Measurements from ENCODE around the gene HLA-DOB.

- TF ChIP-seq CTCF (IDR thresholded peaks at IDR 0.05) (no peak), POLR2AphosphoS5 (IDR thresholded peaks at IDR 0.05) (no peak), EP300 (IDR thresholded peaks at IDR 0.05; ENCODE audit: low read depth) (no peak), POLR2A (IDR thresholded peaks at IDR 0.05) (no peak)
These were observed 52.8 kb downstream of the HLA-DOB start for GRCh38 chr6:32764048-32764447.
